Testis (tissue), 2 donors: ENCODE results near the gene MEGF6.
"Not testable (repeated sequence)": the region's sequence is repeated elsewhere in the genome, so short reads cannot be mapped to it uniquely, and the experiment has no call there.

ENCODE experiments used
- CTCF ChIP-seq, 3 experiments: fragments of 450-650 bp in 2 of 3; fragments of 200-600 bp in 1 of 3; sonication (generic) in 1 of 3; IDR thresholded peaks; one replicate each; pipeline ENCODE4 v1.5.1; 2016 to 2019; ENCODE audit warnings: antibody characterized with exemption in 3 of 3, mild to moderate bottlenecking in 2 of 3, moderate library complexity in 1 of 3
- POLR2A ChIP-seq: fragments of 450-650 bp; IDR thresholded peaks from one replicate; pipeline ENCODE4 v1.6.1; 2017; ENCODE audit warnings: antibody characterized with exemption, mild to moderate bottlenecking, moderate library complexity

GRCh38 chr1:3575515-3575914 lies 35.8 kb downstream of the MEGF6 start:
- not testable (repeated sequence) for TF ChIP-seq CTCF (IDR thresholded peaks at IDR 0.05); POLR2A
